ENCODE data around the gene CDKAL1. TPM values are rescaled to one million over a fixed set of nuclear protein-coding genes. Genes with fewer than 3 reads are reported as not detected.

Gene CDKAL1
- total and polyA plus RNA-seq, 10 of the 15 experiments (the other 5 are each of a cell fraction or from before 2014, with no cell fraction given), result 10.7 to 26.9 (median 17.3) TPM

- no peak for TF ChIP-seq CEBPZ (IDR thresholded peaks at IDR 0.05; ENCODE audit: low read depth, low read length)
- no peak for TF ChIP-seq ZNF622 (IDR thresholded peaks at IDR 0.05)
- TF ChIP-seq YBX1 (IDR thresholded peaks at IDR 0.05), result no peak
- no peak for TF ChIP-seq MXI1 (IDR thresholded peaks at IDR 0.05; ENCODE audit: low read depth, low read length)
- no peak for TF ChIP-seq NR2F1 (conservative IDR thresholded peaks at IDR 0.05)
- no peak for TF ChIP-seq JUND (IDR thresholded peaks at IDR 0.05; ENCODE audit: low read depth, low read length)
- no peak for TF ChIP-seq NRF1 (conservative IDR thresholded peaks at IDR 0.05; ENCODE audit: low read depth, low read length)
- no peak for TF ChIP-seq BRCA1 (IDR thresholded peaks at IDR 0.05; ENCODE audit: low read depth, low read length)
- no peak for TF ChIP-seq POLR2AphosphoS5 (IDR thresholded peaks at IDR 0.05; ENCODE audit: low read length)
- TF ChIP-seq EP300 (IDR thresholded peaks at IDR 0.05; ENCODE audit: borderline replicate concordance in 1 of 2, control insufficient read depth in 1 of 2, low read depth in 2 of 2, low read length in 2 of 2), result peak in 1 of 2 experiments; percentile 72; a peak in 3 of 4 replicates
- no peak for TF ChIP-seq SMAD5 (IDR thresholded peaks at IDR 0.05; ENCODE audit: low read depth)
- no peak for TF ChIP-seq POLR2AphosphoS2 (IDR thresholded peaks at IDR 0.05; ENCODE audit: low read depth, low read length)
- peak; percentile 87; the same call in 1 of the 2 replicates for TF ChIP-seq BCL11A (IDR thresholded peaks at IDR 0.05; ENCODE audit: low read depth, low read length)
- no peak for TF ChIP-seq SRF (IDR thresholded peaks at IDR 0.05; ENCODE audit: low read depth in 2 of 2, low read length in 2 of 2)
- peak; percentile 85; the same call in 1 of the 2 replicates for TF ChIP-seq RBBP5 (conservative IDR thresholded peaks at IDR 0.05)
- TF ChIP-seq SREBF2 (IDR thresholded peaks at IDR 0.05; ENCODE audit: low read length), result no peak
- no peak for TF ChIP-seq FOS (IDR thresholded peaks at IDR 0.05; ENCODE audit: borderline replicate concordance, extremely low read depth, insufficient read length)
- no peak for TF ChIP-seq SMARCA5 (IDR thresholded peaks at IDR 0.05)
- peak; percentile 70; the same call in 1 of the 2 replicates for TF ChIP-seq ZNF217 (IDR thresholded peaks at IDR 0.05)
- TF ChIP-seq CREB1 (IDR thresholded peaks at IDR 0.05; ENCODE audit: low read depth), result no peak
- no peak for TF ChIP-seq ZBTB11 (CRISPR knock-in tag; IDR thresholded peaks at IDR 0.05)
- peak; percentile 85 for TF ChIP-seq RUNX3 (IDR thresholded peaks at IDR 0.05; ENCODE audit: low read length)
- peak; percentile 85; the same call in 1 of the 2 replicates for TF ChIP-seq ASH2L (IDR thresholded peaks at IDR 0.05; ENCODE audit: borderline replicate concordance, low read depth)
- TF ChIP-seq LARP7 (IDR thresholded peaks at IDR 0.05), result no peak
- peak; percentile 77; the same call in 1 of the 2 replicates for TF ChIP-seq FOXM1 (IDR thresholded peaks at IDR 0.05; ENCODE audit: low read depth, low read length)
- TF ChIP-seq ZSCAN29 (IDR thresholded peaks at IDR 0.05), result no peak
- no peak for TF ChIP-seq RELA (IDR thresholded peaks at IDR 0.05; ENCODE audit: borderline replicate concordance, partially characterized antibody)
These were observed 469.7 kb downstream of the CDKAL1 start (continued) for GRCh38 chr6:21003780-21004541.
